Measurements from ENCODE around the gene DUSP5. TPM values are rescaled to one million over a fixed set of nuclear protein-coding genes. Genes with fewer than 3 reads are reported as not detected.
A peak's percentile ranks its signal among the peaks of the same experiment; 100 is the strongest.

The DUSP5 gene
- total RNA-seq, 1 experiment from 2014 or later: 137 TPM

- H3K36me3 ChIP-seq (ENCODE audit: control insufficient read depth in 1 of 2, insufficient read depth in 2 of 2, low read length in 2 of 2): no peaks in the 10 kb centered on the region
- ATAC-seq (peak; percentile 65), DNase-seq (ENCODE audit: low read depth, low spot score) (no peak)
- peak overlapping the region; percentile 55 for H3K4me2 ChIP-seq (ENCODE audit: low read length)
- CTCF ChIA-PET: no interaction called here
- RAD21 ChIA-PET (ENCODE audit: low non-redundant PET in 1 of 2, low total read pairs in 2 of 2, uncharacterized antibody in 2 of 2, unreplicated experiment in 2 of 2): no interaction called here
- intact Hi-C loops (cut with micrococcal nuclease): no loop called here
- BruUV-seq (replicated peaks): no TSS peak
- H3K27me3 ChIP-seq (ENCODE audit: insufficient read depth, low read length): no peaks in the 10 kb centered on the region
- no peak overlapping the region for H3K9ac ChIP-seq (ENCODE audit: low read length)
- TF ChIP-seq EGR1 (IDR thresholded peaks at IDR 0.05; ENCODE audit: low read depth) (peak; percentile 88), ZFX (IDR thresholded peaks at IDR 0.05) (no peak)
- H3K9me3 ChIP-seq (ENCODE audit: control insufficient read depth in 1 of 2, insufficient read depth in 1 of 2, low read depth in 1 of 2, low read length in 2 of 2): no peaks in the 10 kb centered on the region
- H3K79me2 ChIP-seq (ENCODE audit: insufficient read depth, low read length): no peaks in the 10 kb centered on the region
- H3K9me2 ChIP-seq (ENCODE audit: insufficient read depth): no peaks in the 10 kb centered on the region
- no peak overlapping the region for H3K27ac ChIP-seq (ENCODE audit: low read depth, low read length)
- H4K20me1 ChIP-seq (ENCODE audit: insufficient read depth): no peaks in the 10 kb centered on the region
- H3K4me3 ChIP-seq (replicated peaks in 1 of 2; ENCODE audit: low read depth in 1 of 2, low read length in 2 of 2): no peak overlapping the region
- H3K4me1 ChIP-seq (ENCODE audit: control insufficient read depth in 1 of 2, insufficient read depth in 2 of 2, low read length in 2 of 2): peaks cover 8 to 15% of the 10 kb centered on the region in 2 experiments; a peak in 3 of 4 replicates
- POLR2A ChIA-PET: interaction anchor here (1.2 kb wide), 1 partner anchor 25 kb away, joined by 3 read pairs; no protein-coding TSS in a partner anchor
- no peak overlapping the region for H2AFZ ChIP-seq (ENCODE audit: low read depth, low read length, poor library complexity, severe bottlenecking)
Measured at GRCh38 chr10:110471566-110472139, 26.1 kb upstream of the DUSP5 start.

GRCh38 chr10:110474017-110474416 is 23.7 kb upstream of the DUSP5 start:
- TF ChIP-seq ELF1 (IDR thresholded peaks at IDR 0.05; ENCODE audit: borderline replicate concordance, low read depth) (no peak), CEBPB (IDR thresholded peaks at IDR 0.05; ENCODE audit: low read depth) (no peak), POLR2A (IDR thresholded peaks at IDR 0.05; ENCODE audit: borderline replicate concordance, extremely low read depth, insufficient read depth, insufficient read length) (no peak), CTCF (IDR thresholded peaks at IDR 0.05 in 2 of 3, conservative IDR thresholded peaks at IDR 0.05 in 1 of 3; ENCODE audit: borderline replicate concordance in 1 of 3, insufficient read depth in 1 of 3, low read depth in 2 of 3, low read length in 2 of 3) (no peak), RAD21 (IDR thresholded peaks at IDR 0.05; ENCODE audit: low read depth) (no peak), CBX3 (IDR thresholded peaks at IDR 0.05; ENCODE audit: low read depth) (no peak), REST (IDR thresholded peaks at IDR 0.05; ENCODE audit: low read depth) (no peak), JUND (IDR thresholded peaks at IDR 0.05) (no peak), EGR1 (IDR thresholded peaks at IDR 0.05; ENCODE audit: low read depth) (no peak), ZNF274 (IDR thresholded peaks at IDR 0.05; ENCODE audit: low read depth, low read length) (no peak), SP1 (IDR thresholded peaks at IDR 0.05; ENCODE audit: low read depth) (no peak)
- TF ChIP-seq, protein P1, sequence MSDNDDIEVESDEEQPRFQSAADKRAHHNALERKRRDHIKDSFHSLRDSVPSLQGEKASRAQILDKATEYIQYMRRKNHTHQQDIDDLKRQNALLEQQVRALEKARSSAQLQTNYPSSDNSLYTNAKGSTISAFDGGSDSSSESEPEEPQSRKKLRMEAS (IDR thresholded peaks at IDR 0.05): no peak
- ChIA-PET CTCF (interaction anchor here (1.1 kb wide), 1 partner anchor 13 kb away, joined by 3 read pairs; no protein-coding TSS in a partner anchor), POLR2A (interaction anchor here (0.5 to 1.3 kb wide), 2 partner anchors 18 to 1913 kb away, joined by 3 to 5 read pairs; no protein-coding TSS in a partner anchor), RAD21 (ENCODE audit: low non-redundant PET in 1 of 2, low total read pairs in 2 of 2, uncharacterized antibody in 2 of 2, unreplicated experiment in 2 of 2) (no interaction called here)
- Histone ChIP-seq H4K20me1 (ENCODE audit: insufficient read depth) (no peaks in the 10 kb centered on the region), H3K36me3 (ENCODE audit: control insufficient read depth in 1 of 2, insufficient read depth in 2 of 2, low read length in 2 of 2) (no peaks in the 10 kb centered on the region), H2AFZ (ENCODE audit: low read depth, low read length, poor library complexity, severe bottlenecking) (no peak overlapping the region), H3K4me3 (replicated peaks in 1 of 2; ENCODE audit: low read depth in 1 of 2, low read length in 2 of 2) (no peak overlapping the region), H3K9me3 (ENCODE audit: control insufficient read depth in 1 of 2, insufficient read depth in 1 of 2, low read depth in 1 of 2, low read length in 2 of 2) (no peaks in the 10 kb centered on the region), H3K9me2 (ENCODE audit: insufficient read depth) (no peaks in the 10 kb centered on the region), H3K27me3 (ENCODE audit: insufficient read depth, low read length) (no peaks in the 10 kb centered on the region), H3K27ac (ENCODE audit: low read depth, low read length) (no peak overlapping the region), H3K9ac (ENCODE audit: low read length) (no peak overlapping the region), H3K4me1 (ENCODE audit: control insufficient read depth in 1 of 2, insufficient read depth in 2 of 2, low read length in 2 of 2) (peaks cover 8 to 15% of the 10 kb centered on the region in 2 experiments; a peak in 3 of 4 replicates), H3K4me2 (ENCODE audit: low read length) (no peak overlapping the region), H3K79me2 (ENCODE audit: insufficient read depth, low read length) (no peaks in the 10 kb centered on the region)
- BruUV-seq (replicated peaks): no TSS peak
- no peak for DNase-seq (ENCODE audit: low read depth, low spot score)
- ATAC-seq: no peak
- intact Hi-C loops (cut with micrococcal nuclease): no loop called here

All from HCT116 (cell line).